Esophagus mucosa (tissue), 1 donor: Measurements from ENCODE around the gene SGK1. TPM values are rescaled to one million over a fixed set of nuclear protein-coding genes. Genes with fewer than 3 reads are reported as not detected.
"Not testable (repeated sequence)": the region's sequence is repeated elsewhere in the genome, so short reads cannot be mapped to it uniquely, and the experiment has no call there.

ENCODE experiments used
- ATAC-seq: fragments of 200-7000 bp; cut with Tn5 transposase; one replicate; pipeline ENCODE4 v1.9.1; 2020
- total RNA-seq: library from RNA; stranded (reverse); gene quantifications from one replicate; pipeline ENCODE4 v1.2.4, GENCODE V29; 2023
- donor health status: DM: yes; HTN: yes; CAD: no.

Gene SGK1
- total RNA-seq, 1 donor from 2014 or later = 207 TPM

DNA sequence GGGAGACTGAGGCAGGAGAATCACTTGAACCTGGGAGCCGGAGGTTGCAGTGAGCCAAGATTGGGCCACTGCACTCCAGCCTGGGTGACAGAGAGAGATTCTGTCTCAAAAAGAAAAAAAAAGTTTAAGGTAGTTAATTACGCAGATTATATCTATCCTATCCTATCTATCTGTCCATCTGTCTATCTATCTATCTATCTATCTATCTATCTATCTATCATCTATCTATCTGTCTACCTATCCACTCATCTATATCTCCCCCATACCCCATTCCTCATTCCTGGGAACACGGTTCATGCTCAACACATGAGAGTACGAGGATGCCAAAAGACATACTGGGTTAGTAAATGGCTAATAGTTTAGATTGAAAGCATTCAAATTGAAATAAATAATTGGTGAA is 8.3 kb upstream of the SGK1 start:
- not testable (repeated sequence) for ATAC-seq

DNA sequence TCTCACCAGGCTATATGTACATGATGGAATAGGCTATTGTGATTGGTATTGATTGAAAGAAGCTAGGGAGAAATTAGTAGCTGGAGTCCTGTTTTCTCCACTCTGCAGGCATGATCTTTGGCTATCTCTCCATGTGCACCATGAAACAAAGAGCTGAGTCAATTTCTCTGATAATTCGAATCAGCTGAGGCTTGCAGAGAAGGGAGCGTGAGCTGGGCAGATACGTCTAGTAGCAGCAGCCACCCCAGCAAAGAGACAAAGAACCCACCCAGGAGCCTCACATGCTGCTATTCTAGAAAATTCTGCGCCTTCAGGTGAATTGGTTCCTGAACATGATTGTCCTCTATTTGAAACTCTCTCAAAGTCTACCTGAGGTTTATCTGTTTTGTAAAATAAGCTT is 6.9 kb upstream of the SGK1 start:
- no peak for ATAC-seq

DNA sequence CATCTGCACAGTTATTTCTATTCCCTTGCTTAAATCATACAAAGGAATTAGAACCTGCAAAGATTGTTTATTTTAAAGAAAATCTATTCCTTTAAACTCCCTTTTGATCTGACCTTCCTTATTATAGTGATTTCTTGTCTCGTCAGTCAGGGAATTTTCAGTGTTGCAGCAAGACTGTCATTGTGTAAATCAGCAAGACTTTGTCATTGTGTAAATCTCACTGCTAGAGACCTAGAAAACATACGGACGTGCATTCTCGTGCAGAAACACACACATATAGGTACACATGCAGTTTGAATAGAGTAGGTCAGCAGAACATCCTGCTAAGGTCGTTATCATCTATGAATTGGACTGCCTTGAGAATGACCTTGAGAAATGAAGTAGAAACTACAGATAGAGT is 6.2 kb upstream of the SGK1 start:
- ATAC-seq = no peak

DNA sequence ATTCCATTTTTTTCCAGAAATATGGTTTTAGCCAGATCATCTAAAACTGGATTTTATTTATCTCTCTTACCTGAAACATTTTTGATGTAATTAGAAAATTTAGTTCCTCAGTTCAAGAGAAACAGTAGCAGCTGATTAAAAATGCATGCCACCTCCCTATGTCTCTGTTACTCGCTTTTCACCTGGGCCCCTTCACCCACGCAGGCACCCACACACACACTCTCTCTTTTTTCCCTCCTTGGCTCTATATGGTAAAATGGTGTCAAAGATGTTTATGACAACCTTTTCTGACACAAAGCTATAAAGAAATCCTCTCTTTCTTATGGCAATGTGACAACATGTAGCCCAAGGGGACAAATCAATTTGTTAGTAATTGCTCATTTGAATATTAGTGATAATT is 5.8 kb upstream of the SGK1 start:
- ATAC-seq = no peak

DNA sequence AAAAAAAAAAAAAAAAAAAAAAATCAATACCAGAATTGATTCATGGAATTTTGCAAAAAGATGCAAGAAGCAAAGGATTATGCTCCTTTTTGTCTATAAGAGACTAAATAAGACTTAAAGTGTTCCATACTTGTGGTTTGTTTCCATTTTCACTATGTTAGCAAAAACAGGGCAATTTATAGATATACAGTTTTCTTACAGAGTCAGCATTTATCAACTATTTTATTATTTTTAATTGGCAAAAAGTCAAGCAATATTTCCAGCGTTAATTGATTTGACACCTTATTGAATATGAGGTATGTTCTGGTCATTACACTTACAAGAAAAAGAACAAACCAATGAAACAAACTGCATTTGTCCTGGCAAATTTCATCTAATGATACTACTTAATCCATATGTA is 5.4 kb upstream of the SGK1 start:
- no peak for ATAC-seq

- ATAC-seq = no peak
These were observed 4.3 kb upstream of the SGK1 start for GRCh38 chr6:134322216-134322615.

GRCh38 chr6:134321246-134321645 is 3.3 kb upstream of the SGK1 start:
- ATAC-seq = no peak

- not testable (repeated sequence) for ATAC-seq
These were observed 1.8 kb upstream of the SGK1 start for GRCh38 chr6:134319686-134320085.

GRCh38 chr6:134318974-134319281 is 1.0 kb upstream of the SGK1 start:
- ATAC-seq = no peak

DNA sequence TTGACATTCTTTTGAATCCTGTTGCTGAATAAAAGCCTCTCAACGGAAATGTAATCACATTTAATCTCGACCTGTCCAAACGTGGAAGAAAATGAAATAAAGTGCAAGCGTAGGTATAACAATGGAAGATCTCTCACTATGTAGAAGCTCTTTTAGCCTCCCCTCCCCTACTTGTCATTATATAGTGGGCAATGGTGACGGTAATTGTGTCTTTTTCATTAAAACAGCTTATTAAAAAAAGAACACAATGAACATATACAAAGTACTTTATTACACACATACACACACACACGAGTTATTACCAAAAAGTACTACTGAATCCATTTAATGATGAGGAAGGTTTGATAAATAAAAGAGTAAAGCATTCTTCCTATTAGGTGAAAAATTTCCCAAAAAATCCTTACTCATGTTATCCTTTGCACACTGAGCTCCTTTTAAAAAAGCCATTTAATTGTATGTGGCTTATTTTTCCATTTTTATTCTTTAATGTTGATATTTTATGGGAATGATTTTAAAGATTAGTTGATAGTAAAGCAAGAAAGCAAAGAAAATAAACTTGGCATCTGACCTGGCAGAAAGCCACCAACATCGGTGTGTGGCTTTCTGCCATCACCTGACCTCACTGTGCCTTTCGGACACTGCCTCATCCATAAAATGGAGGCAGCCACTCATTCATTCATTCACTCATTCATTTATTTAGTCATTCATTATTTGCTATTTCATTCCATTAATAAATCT is 493 bp upstream of the SGK1 start:
- no peak for ATAC-seq

- ATAC-seq = no peak
These were observed 1.0 kb downstream of the SGK1 start for GRCh38 chr6:134316733-134317431.

GRCh38 chr6:134315974-134316441 is 1.9 kb downstream of the SGK1 start:
- no peak for ATAC-seq

- no peak for ATAC-seq
These were observed 2.7 kb downstream of the SGK1 start for GRCh38 chr6:134315189-134315588.

DNA sequence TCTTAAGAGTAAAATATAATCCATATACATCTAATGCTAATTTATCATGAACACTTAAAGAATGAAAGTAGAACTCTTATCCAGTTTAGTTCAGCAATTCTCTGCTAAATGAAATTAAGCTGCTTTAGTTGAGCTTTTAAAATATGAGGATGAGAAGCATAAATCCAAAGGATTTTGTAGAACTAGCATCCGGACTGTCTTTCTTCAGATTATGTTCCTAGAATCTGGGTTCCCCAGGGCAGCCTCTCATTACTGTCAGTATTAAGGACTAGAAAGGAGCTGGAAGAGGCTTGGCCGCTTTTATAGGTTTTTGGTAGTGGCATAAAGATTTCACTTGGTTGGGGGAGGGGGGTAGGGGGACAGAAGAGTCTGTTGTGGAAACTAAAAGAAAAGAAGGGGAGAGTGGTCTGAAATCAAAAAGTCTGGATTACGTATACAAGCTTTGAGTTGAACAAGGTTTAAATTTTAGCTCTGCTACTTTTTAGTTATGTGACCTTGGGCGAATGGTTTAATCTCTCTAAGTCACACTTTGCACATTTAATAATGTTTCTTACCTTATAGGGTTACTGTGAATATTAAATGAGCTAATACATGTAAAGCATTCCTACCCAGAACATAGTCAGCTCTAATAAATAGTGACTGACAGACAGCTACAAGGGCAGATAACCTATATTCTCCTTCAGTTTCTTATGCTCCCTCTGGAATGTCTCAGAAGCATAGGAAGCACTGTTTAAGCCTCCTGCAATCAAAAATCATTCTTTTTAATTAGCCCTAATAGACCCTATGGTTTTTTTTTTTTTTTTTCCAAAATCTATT is 3.7 kb downstream of the SGK1 start:
- no peak for ATAC-seq

GRCh38 chr6:134312038-134312660 is 5.8 kb downstream of the SGK1 start:
- ATAC-seq = no peak

DNA sequence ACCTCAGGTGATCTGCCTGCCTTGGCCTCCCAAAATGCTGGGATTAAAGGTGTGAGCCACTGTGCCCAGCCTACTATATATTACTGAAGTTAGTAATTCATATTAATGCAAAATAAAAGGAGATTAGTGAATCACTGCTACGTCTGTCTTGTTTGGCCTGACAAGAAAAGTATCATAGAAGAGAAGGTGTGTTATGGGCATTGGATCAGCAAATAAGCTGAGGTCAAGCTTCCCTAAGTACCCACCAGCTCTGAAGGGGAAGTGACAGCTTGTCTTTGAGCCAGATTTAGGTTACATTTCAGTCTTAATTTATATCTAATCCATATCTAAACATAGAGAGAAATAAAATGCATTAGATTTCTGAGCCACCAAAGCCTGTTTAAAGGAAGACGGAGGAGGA is 7.1 kb downstream of the SGK1 start:
- peak; percentile 91 for ATAC-seq

GRCh38 chr6:134309983-134310605 is 7.8 kb downstream of the SGK1 start:
- ATAC-seq = no peak

GRCh38 chr6:134309227-134309626 is 8.7 kb downstream of the SGK1 start:
- no peak for ATAC-seq

DNA sequence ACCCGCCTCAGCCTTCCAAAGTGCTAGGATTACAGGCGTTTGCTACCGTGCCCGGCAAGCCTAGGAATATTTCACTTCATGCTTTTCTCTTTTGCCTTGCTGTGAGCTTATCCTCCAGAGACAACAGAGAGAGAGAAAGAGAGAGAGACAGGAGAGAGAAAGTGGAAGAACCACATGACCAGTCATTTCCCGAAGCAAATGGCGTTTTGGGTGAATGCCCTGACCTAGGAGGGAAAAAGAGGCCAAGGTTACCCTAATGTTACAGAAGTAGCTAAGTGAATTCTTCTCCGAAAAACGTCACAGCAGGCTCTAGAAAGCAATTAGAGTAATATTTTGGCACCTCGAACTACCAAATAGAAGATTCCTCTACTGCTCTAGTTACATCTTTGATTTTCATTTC is 9.1 kb downstream of the SGK1 start:
- ATAC-seq = no peak

DNA sequence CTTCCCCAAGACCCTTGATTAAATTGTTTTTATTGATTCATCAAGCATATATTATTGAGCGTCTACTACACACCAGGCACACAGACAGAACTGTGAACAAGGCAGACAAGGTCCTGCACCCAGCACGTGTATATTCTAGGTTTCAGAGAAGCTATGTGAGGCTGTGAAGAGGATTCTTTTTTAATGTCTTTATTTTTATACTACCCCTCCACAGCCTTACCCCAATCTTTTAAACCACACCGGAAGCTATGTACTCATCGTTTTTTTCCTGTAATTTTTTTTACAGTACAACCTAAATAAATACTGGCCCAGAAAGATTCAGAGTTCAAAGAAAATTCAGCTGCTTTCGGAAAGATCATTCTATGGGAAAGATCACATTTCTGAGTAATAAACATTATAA is 10.0 kb downstream of the SGK1 start:
- ATAC-seq = no peak

DNA sequence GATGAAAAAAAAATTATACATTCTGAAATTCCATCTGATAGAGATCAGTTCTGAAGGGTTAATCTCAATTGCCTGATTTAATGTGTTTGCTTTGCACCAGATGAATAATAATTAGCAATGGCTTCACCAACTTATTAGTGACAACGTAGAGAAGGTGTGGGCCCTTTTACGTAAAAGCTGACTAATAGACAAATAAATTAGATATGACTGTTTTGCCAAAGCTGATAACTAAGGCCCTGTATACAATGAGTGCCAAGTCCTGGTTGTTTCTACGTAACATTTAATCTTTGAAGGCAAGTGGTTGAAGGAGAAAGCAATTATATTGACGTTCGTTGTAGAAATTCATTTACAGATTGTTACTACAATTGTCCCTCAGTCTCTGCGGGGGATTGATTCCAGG is 10.8 kb downstream of the SGK1 start:
- no peak for ATAC-seq

- ATAC-seq = not testable (repeated sequence)
These were observed 13.5 kb downstream of the SGK1 start for GRCh38 chr6:134304381-134304780.

- ATAC-seq = no peak
These were observed 14.0 kb downstream of the SGK1 start for GRCh38 chr6:134303891-134304290.
